AG10803 (cell line): ENCODE results near the gene OSBPL8.
"Not testable (repeated sequence)": the region's sequence is repeated elsewhere in the genome, so short reads cannot be mapped to it uniquely, and the experiment has no call there.

Source experiments
- DNase-seq: peaks from one replicate; pipeline ENCODE4 v3.0.0; 2010; ENCODE audit warnings: low read depth
- H3K4me3 ChIP-seq: 2 replicates; pipeline ENCODE4 v1.5.1; 2011; ENCODE audit warnings: mild to moderate bottlenecking, low read length, control low read depth
- CTCF ChIP-seq: conservative IDR thresholded peaks from 2 replicates; pipeline ENCODE4 v1.5.1; 2011; ENCODE audit warnings: mild to moderate bottlenecking, low read length, control low read depth, inconsistent platforms

The OSBPL8 gene

DNA sequence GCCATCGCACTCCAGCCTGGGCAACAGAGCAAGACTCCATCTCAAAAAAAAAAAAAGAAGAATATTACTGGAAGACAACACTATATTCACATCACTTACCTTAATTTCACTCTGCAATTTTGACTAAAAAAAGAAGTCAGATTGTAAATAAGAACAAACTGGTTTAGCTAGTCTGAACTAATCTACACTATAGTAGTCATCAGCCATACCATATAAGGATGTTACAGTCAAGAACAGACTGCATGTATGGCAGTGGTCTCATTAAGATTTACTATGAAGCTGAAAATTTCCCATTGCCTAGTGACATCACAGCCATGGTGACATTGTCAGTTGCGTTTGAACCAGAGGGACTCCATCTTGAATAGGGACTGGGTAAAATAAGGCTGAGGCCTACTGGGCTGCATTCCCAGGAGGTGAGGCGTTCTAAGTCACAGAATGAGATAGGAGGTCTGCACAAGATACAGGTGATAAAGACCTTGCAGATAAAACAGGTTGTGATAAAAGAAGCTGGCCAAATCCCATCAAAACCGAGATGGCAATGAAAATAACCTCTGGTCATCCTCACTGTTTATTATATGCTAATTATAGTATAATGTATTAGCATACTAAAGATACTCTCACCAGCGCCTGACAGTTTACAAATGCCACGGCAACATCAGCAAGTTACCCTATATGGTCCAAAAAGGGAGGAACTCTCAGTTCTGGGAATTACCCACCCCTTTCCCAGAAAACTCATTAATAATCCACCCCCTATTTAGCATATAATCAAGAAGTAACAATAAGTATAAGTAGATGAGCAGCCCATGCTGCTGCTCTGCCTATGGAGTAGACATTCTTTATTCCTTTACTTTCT lies 51.2 kb downstream of the OSBPL8 start:
- no peak for DNase-seq
- no peak for TF ChIP-seq CTCF

DNA sequence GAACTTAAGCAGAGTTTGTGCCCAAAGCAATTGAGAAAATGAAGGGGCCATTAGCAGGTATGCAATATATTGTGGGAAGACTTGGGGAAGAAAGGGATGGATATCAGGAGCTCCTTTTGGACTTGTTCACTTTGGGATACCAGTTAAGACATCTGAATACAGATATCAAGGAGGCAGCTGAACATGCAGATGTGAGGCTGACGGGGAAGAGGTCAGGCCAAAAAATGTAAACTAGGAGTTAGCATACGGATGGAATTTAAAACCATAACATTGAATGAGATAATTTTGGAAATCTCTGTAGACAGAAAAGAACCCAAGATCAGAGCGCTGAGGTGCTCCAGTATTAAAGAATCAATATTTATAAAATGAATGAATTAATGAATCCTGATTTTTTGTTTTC lies 53.4 kb downstream of the OSBPL8 start:
- no peak overlapping the region for H3K4me3 ChIP-seq
- no peak for DNase-seq
- TF ChIP-seq CTCF = no peak

More for the DNA sequence above, 51.2 kb downstream of the OSBPL8 start:
- H3K4me3 ChIP-seq = no peak overlapping the region

DNA sequence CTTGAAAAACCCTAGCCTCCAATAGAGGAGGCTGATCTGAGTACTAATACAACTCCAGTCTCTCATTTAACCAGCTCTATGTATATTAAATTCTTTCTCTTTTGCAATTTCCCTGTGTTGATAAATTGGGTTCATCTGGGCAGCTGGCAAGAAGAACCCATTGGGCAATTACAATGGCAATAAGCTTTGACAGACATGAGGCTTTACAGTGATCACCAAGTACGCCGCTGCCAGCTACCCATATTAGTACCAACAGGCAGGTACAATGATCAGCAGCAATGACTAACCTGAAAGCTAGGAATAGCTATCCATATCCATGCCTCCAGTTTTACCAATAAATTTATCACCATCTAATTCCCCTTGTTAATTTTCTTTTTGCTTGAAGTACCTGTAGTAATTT lies 54.5 kb downstream of the OSBPL8 start:
- TF ChIP-seq CTCF = no peak
- no peak for DNase-seq
- H3K4me3 ChIP-seq = no peak overlapping the region

- H3K4me3 ChIP-seq = no peak overlapping the region
- DNase-seq = no peak
- no peak for TF ChIP-seq CTCF
These were observed 55.0 kb downstream of the OSBPL8 start for GRCh38 chr12:76504606-76505005.

DNA sequence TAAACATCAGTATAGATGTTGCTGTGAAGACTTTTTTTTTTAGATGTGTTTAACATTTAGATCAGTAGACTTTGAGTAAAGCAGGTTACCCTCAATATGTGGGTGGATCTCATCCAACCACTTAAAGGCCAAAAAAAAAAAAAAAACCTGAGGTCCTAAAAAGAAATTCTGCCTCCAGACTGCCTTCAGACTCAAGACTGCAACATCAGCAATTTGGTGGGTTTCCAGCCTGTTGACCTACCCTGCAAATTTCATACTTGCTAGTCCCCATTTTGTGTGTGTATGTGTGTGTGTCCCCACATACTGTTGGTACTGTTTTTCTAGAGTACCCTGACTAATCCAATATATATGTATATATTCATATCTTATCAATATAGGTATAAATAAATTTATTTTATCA lies 55.6 kb downstream of the OSBPL8 start:
- no peak for DNase-seq
- no peak for TF ChIP-seq CTCF
- no peak overlapping the region for H3K4me3 ChIP-seq

DNA sequence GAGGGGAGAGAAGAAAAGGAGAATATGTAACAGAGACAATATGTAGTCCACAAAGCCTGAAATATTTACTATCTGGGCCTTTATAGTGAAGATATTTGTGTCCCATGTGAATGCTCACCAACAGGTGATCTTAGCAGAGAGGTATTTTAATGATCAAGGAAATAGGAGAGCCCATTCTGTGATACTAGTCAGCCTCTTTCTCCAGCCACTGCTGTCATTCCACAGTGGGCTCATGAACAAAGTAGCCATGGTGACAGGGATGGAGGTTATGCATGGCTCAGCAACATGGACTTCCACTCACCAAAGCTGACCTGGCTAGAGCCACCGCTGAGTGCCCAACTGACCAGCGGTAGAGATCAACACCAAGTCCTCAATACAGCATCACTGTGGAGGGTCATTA lies 58.2 kb downstream of the OSBPL8 start:
- no peak for DNase-seq
- no peak for TF ChIP-seq CTCF

DNA sequence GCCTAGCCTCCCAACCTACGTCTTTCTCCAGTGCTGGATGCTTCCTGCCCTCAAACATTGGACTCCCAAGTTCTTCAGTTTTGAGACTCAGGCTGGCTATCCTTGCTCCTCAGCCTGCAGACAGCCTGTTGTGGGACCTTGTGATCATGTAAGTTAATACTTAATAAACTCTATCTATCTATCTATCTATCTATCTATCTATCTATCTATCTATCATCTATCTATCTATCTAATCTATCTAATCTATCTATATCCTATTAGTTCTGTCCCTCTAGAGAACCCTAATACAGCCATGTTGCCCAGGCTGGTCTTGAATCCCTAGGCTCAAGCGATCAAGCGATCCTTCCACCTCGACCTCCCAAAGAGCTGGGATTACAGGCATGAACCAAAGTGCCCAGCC lies 60.4 kb downstream of the OSBPL8 start:
- DNase-seq, H3K4me3 ChIP-seq: not testable (repeated sequence)

More for the DNA sequence above, 58.2 kb downstream of the OSBPL8 start:
- H3K4me3 ChIP-seq = no peak overlapping the region
